Measurements from ENCODE around the gene GALNT10.

Gene GALNT10

DNA sequence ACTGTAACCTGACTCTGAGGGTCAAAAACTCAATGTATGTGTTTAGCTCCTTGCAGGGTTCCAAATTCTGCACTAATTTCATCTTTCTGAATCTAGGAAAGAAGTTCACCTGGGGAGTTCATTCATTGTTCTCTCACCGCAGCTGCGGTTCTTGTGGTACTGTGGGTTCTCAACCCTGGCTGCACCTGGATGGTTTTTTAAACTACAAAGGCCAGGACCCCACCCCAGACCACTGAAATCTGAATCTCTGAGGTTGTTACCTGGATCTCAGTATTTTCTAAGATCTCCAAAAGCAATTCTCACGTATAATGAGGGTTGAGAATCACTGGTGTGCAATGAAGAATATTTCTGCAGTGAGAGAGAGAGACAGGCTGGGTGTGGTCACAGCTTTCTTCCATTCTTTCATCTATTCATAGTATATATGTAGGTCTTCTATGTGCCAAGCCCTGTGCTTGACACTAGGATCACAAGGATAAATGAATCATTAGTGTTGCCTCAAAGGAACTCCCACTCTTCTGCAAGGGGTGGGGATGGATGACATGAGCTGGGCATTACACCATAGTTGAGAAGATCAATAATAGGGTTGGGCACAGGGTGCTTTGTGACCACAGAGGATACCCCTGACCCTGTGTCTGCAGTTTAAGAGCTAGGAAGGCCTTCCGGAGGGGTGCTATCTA is 109.8 kb downstream of the GALNT10 start:
- DNase-seq = no peak

- DNase-seq = no peak
Measured at GRCh38 chr5:154301726-154302125, 111.2 kb downstream of the GALNT10 start.

GRCh38 chr5:154302161-154302560 is 111.6 kb downstream of the GALNT10 start:
- DNase-seq = no peak

GRCh38 chr5:154303133-154303532 is 112.6 kb downstream of the GALNT10 start:
- DNase-seq = no peak

GRCh38 chr5:154308443-154309370 is 118.2 kb downstream of the GALNT10 start:
- DNase-seq = no peak

DNA sequence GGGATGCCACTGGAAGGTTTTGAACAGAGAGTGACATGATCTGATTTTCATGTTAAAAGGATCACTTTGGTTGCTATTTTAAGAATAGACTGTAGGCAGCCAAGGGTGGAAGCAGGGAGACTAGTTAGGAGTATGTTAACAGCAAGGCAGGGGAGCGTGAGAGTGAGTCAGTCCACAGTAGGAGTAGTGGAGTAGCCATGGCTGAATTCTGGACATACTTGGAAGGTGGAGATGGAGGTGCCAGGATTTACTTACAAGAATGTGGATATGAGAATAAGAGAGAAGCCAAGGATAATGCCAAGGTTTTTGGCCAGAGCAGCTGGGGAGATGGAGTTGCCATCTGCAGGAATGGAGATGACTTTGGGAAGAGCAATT is 118.8 kb downstream of the GALNT10 start:
- DNase-seq = no peak

GRCh38 chr5:154309805-154310204 is 119.3 kb downstream of the GALNT10 start:
- DNase-seq = no peak

- DNase-seq = no peak
Measured at GRCh38 chr5:154311362-154311761, 120.8 kb downstream of the GALNT10 start.

DNA sequence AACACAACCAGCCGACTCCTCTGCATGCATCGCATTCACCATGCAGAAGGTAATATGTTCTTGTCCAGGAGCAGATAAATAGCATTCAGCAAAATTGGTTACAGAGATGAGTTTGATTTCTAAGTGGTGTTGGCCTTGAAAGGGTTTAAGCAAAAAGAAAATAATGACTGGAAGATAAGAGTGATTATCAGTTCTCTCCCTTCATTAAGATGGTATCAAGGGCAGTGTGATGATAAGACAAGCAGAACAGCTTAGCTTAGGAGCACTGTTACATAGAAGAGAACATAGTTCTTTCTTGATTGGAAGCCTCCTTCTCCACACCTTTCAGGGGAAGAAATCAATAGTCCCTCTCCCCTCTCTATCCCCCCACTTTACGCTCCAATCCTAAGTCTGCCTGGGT is 121.5 kb downstream of the GALNT10 start:
- DNase-seq = no peak

DNA sequence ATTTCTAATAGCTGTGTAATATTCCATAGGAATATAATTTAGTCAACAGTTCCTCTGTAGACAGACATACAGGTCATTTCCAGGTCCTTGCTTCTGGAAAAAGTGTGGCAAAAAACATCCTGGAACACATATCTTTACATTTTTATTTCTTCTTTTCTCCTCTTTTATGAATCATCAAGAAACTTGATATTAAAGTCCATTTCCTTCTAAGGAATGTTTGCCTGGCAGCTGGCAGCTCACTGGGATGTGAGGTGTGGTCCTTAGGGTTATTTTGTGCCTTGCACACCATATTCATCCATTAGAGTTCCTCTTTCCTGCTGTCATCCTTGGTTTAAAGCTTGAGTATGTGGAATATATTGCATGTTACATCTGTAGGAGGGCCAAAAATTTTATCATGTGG is 122.0 kb downstream of the GALNT10 start:
- DNase-seq = no peak

DNA sequence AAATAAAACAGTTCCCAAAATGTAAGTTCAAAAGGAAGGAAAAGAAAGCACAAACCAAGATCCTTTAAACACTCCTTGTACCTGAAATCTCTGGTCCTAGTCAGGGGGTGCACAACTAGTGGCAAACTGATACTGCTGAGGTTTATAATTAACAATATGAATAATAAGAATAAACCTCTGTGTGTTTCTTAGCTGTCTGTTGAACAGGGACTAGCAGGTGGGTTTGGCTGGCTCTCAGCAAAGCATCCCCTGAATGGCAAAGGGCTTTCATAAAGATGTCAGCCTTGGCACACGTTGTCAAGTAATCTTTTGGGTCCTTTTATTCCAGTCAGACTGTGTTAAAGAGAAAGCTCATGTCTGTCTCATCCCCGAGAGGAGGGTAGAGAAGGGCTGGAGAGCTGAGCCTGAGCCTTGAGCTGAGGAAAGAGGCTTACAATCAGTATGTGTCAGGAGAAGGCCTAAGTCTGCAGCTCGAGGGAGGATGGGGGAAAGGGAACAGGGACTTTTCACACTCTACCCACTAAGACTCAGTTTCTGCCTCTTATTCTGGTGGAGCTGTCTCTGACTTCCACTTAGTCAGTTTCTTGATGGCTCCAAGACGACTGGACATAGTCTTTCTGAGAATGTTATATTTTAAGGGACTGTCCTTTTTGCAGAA is 123.0 kb downstream of the GALNT10 start:
- DNase-seq = no peak

DNA sequence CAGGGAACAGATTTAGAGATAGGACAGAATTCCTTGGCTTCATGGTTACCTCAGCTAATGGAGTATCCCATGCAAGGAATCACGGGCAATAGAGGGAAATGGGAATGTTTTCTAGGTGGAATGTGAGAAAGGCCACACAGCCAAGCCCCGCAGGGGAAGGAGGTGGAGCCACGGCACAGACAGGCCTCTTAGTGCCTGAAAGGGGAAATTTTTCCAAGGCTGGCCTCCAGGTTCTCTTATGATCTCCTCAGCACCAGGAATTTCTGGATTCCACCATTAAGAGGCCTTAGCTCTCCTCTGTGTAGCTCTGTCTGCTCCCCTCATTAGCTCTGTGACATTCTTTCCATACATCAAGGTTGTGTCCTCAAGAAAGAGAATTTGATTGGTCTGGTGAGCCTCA is 124.7 kb downstream of the GALNT10 start:
- DNase-seq = no peak

GRCh38 chr5:154315756-154316155 is 125.2 kb downstream of the GALNT10 start:
- DNase-seq = no peak

- no peak for DNase-seq
Measured at GRCh38 chr5:154316223-154316935, 125.8 kb downstream of the GALNT10 start.

- DNase-seq = no peak
Measured at GRCh38 chr5:154317916-154318315, 127.4 kb downstream of the GALNT10 start.

GRCh38 chr5:154318691-154319090 is 128.2 kb downstream of the GALNT10 start:
- DNase-seq = no peak

GRCh38 chr5:154319736-154320135 is 129.2 kb downstream of the GALNT10 start:
- DNase-seq = no peak

DNA sequence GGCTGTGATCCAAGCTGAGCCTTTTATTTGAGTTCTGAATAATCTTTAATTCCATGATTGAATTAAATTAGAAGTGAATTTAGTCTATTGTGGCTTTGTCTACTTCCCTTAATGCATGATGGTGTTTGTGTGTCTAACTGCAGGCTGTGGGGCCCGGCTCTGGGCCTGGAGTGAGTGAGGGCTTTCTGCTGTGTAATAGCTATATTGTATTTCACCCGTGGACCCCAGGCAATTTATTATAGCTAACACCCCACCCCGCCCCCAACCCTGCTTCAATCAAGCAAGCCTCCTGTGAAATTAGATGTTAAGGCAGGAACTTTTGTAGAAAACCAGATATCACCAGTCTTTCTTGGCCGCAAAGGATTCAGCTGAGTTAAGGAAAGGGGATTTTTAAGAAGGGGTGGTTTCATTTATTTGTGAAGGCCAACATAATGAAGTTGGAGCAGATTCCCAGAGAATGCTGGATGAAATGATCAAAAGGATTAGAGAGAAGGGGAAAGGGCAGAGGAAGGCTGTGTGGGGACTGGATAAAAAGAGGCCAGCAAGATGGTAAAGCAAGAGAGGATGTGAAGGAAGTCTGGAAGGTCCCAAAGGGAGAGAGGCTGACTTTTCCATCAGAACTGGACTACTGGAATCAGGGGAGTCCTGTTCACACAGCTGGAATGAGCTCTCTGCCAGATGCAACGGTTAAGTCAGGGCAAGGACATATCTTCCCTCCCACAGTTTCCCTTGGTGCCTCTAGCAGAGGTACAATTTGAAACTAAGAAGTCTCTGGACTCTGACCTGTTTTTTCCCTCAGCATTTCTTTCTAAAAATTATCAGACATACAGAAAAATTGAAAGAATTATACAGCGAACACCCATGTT is 129.9 kb downstream of the GALNT10 start:
- DNase-seq = no peak

DNA sequence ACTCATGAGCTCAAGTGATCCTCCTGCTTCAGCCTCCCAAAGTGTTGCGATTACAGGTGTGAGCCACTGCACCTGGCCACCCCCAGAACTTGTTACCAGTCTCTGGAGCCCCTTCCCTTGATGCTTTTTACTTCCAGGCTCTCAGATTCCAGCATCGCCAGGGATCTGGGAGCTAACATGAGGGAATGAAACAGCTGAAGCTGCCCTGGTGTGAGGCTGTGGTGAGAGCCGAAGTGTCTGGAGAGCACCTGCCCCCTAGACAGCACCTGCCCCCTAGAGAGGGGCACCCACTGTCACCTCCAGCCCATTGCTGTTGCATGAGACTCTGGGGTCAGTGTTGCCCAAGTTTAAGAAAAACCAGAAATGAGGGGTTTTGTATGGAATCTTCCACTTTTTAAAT is 131.0 kb downstream of the GALNT10 start:
- no peak for DNase-seq

GRCh38 chr5:154324033-154324432 is 133.5 kb downstream of the GALNT10 start:
- DNase-seq = no peak

- DNase-seq = no peak
Measured at GRCh38 chr5:154325566-154325965, 135.0 kb downstream of the GALNT10 start.

GRCh38 chr5:154329062-154329461 is 138.5 kb downstream of the GALNT10 start:
- no peak for DNase-seq
